ENCODE results near the gene TXNDC15.

GRCh38 chr5:134943547-134943946, 69.4 kb downstream of the TXNDC15 start:
- TF ChIP-seq CTCF (optimal IDR thresholded peaks at IDR 0.05 in 1 of 3, IDR thresholded peaks at IDR 0.05 in 1 of 3, conservative IDR thresholded peaks at IDR 0.05 in 1 of 3; ENCODE audit: extremely low read depth in 1 of 3, insufficient read depth in 2 of 3, low read length in 3 of 3) (no peak), EZH2 (IDR thresholded peaks at IDR 0.05; ENCODE audit: low read length) (no peak)
